GM12801 (cell line): ENCODE measurements around the gene ADRA2C.

Source experiments
- CTCF ChIP-seq: IDR thresholded peaks from one replicate; pipeline ENCODE4 v1.5.1; 2011; ENCODE audit warnings: control low read depth; ENCODE audit not compliant: insufficient read length; ENCODE audit errors: extremely low read depth

The ADRA2C gene

GRCh38 chr4:3796960-3797359 is 30.8 kb downstream of the ADRA2C start:
- no peak for TF ChIP-seq CTCF

- no peak for TF ChIP-seq CTCF
These were observed 31.9 kb downstream of the ADRA2C start for GRCh38 chr4:3797831-3798790.

- TF ChIP-seq CTCF: no peak
These were observed 33.3 kb downstream of the ADRA2C start for GRCh38 chr4:3799496-3799895.

- TF ChIP-seq CTCF: no peak
These were observed 34.2 kb downstream of the ADRA2C start for GRCh38 chr4:3800351-3800750.

- no peak for TF ChIP-seq CTCF
These were observed 35.3 kb downstream of the ADRA2C start for GRCh38 chr4:3801521-3801920.

GRCh38 chr4:3801931-3802550 is 35.9 kb downstream of the ADRA2C start:
- no peak for TF ChIP-seq CTCF

- no peak for TF ChIP-seq CTCF
These were observed 36.6 kb downstream of the ADRA2C start for GRCh38 chr4:3802571-3803474.
